Hematopoietic multipotent progenitor cell treated with erythropoietin and hydrocortisone succinate and interleukin-3 and kit ligand, for 6 days (in vitro differentiated cells): Measurements from ENCODE around the gene MGP.

ENCODE experiments used
- DNase-seq: peaks from one replicate; pipeline ENCODE4 v3.0.0-alpha.2; 2015

MGP gene

GRCh38 chr12:14902465-14902864 lies 16.8 kb upstream of the MGP start:
- DNase-seq, result peak; percentile 68

- peak; percentile 32 for DNase-seq
Observed at GRCh38 chr12:14901228-14901562, 15.5 kb upstream of the MGP start.

GRCh38 chr12:14900521-14901227 lies 15.0 kb upstream of the MGP start:
- no peak for DNase-seq

- peak; percentile 93 for DNase-seq
Observed at GRCh38 chr12:14896521-14897169, 11.0 kb upstream of the MGP start.

GRCh38 chr12:14893506-14894250 lies 8.0 kb upstream of the MGP start:
- DNase-seq, result no peak

- no peak for DNase-seq
Observed at GRCh38 chr12:14892726-14893505, 7.3 kb upstream of the MGP start.

- DNase-seq, result no peak
Observed at GRCh38 chr12:14890701-14891100, 5.0 kb upstream of the MGP start.

- no peak for DNase-seq
Observed at GRCh38 chr12:14886271-14886670, 617 bp upstream of the MGP start.

- DNase-seq, result peak; percentile 97
Observed at GRCh38 chr12:14884458-14884878, 1.2 kb downstream of the MGP start.

GRCh38 chr12:14883686-14884085 lies 2.0 kb downstream of the MGP start:
- no peak for DNase-seq

- no peak for DNase-seq
Observed at GRCh38 chr12:14880890-14881453, 4.7 kb downstream of the MGP start.

GRCh38 chr12:14879222-14879933 lies 6.3 kb downstream of the MGP start:
- DNase-seq, result no peak

GRCh38 chr12:14878488-14878887 lies 7.2 kb downstream of the MGP start:
- DNase-seq, result no peak

- DNase-seq, result no peak
Observed at GRCh38 chr12:14876833-14877232, 8.8 kb downstream of the MGP start.

GRCh38 chr12:14874882-14875281 lies 10.8 kb downstream of the MGP start:
- no peak for DNase-seq

- DNase-seq, result peak; percentile 16
Observed at GRCh38 chr12:14873440-14874185, 12.0 kb downstream of the MGP start.

- DNase-seq, result no peak
Observed at GRCh38 chr12:14871886-14872285, 13.8 kb downstream of the MGP start.

GRCh38 chr12:14871247-14871646 lies 14.4 kb downstream of the MGP start:
- no peak for DNase-seq

GRCh38 chr12:14868916-14869506 lies 16.6 kb downstream of the MGP start:
- no peak for DNase-seq

GRCh38 chr12:14860490-14860889 lies 25.2 kb downstream of the MGP start:
- DNase-seq, result no peak

- no peak for DNase-seq
Observed at GRCh38 chr12:14858513-14858912, 27.1 kb downstream of the MGP start.
